NCI-H524 (cell line): ENCODE measurements around the gene TOP2B.

Source experiments
- DNase-seq, 2 experiments: peaks; one replicate each; lab custom pipeline; 2025; lab: John Stamatoyannopoulos, UW

Gene TOP2B

GRCh38 chr3:25673738-25674298 is 9.1 kb upstream of the TOP2B start:
- no peak for DNase-seq

- DNase-seq, result peak in 1 of 2 experiments; percentile 33
Observed at GRCh38 chr3:25665315-25666280, 891 bp upstream of the TOP2B start.

DNA sequence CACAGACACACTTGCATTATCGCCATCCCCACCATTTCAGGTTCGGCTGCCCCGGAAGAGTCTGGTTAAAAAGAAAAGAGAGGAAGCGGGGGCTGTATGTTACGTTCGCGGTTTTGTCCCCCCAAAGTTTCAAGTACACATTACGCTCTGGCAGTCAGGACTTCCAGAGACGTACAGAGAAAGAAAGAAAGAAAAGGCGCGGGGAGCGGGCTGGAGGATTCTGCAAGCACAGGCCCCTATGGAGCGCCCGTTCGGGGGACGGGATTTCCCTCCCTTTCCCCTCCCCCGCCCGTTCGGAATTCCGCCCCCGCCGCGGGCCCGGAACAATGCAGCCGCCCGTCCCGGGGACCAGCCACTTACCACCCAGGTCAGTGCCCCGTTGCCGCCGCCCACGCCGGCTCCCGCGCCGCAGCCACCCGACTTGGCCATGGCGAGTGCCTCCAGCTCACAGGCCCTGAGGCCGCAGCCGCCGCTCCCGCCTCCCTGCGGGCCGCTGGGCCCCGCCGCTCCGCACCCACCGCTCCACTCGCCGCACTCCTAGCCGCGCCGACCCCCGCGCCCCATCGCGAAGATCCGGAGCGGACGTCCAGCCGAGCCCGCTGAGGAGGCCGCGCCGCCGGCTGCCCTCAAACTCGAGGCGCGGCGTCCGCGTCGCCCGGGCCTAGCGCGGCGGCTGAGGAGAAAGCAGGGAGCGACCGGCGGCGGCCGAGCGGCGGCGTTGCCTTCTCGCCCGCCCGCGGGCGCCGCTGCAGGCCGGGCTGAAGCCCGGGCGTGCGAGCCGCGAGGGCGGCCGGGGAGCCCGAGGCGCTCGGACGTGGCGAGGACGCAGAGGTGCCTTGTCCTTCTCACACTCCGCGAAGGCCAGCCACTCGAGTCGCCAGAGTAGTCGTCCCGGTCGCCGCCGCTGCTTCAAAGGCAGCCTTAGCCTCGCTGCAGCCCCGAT is 567 bp downstream of the TOP2B start:
- peak; percentile 50 to 52 for DNase-seq

DNA sequence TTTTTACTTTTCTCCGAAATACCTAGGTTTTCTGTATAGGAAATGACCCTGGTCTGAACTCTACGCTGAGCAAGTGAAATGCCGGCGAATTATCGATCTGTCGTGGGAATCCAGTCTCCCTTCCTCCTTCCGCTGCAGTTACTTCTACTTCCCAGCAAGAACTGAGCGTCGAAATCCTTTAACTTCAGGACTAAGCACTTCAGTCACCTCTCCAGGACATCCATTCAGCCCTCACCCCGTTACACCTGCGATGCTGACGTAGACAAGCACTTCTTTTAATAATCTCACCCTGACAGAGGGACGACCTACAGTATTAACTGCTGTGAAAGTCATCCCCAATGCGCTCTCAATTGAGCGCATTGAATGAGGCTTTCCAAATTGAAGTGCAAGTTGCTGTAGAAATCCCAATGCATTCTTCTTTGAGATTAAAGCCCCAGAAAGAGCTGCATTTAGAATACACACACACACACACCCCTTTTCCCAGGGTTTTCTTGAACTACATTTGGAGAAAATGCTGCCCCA is 1.3 kb downstream of the TOP2B start:
- DNase-seq, result peak; percentile 39 to 60

DNA sequence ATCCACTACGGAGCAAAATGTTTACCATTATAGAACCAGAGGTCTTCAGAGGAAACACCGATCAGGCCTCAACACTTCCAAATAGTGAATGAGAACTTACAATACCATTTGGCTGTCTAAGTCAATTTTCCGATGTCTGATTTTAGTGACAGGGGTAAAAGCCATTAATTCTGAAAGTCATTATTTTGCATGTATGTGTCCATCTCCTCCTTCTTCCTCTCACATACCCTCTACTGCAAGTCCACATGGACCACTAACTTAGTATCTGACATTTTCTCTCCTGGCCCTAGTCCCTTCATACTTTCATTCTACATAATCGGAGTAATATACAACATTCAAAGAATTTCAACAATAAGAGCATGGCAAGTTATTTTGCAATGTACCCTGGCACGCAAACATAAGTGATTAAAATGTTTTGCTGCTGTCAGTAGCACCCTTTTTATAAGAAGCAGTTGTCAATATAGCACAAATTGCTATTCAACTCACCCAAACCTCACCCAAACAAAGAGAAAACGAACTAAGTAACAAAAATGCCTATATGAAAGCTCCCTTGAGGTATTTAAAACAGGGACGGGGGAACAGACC is 1.9 kb downstream of the TOP2B start:
- no peak for DNase-seq

- peak in 1 of 2 experiments; percentile 43 for DNase-seq
Observed at GRCh38 chr3:25661694-25662437, 2.8 kb downstream of the TOP2B start.

DNA sequence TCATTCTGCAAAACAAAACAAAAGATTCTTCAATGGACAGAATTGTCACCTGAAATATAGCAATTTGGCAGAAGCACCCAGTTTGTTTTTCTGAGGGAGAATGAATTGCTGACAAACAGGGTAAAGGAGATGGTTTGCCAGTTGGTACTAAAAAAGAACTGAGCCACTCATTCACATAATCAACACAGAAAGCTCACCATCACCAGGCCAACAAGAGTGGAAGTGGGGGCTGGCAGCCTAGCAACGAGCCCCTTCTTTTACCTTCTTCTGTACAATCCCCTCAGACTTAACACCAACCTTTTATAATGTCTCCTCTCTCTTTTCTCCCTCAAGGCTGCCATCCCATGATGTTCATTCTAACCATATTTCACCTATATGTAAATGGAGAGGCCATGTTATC is 5.9 kb downstream of the TOP2B start:
- DNase-seq, result no peak

DNA sequence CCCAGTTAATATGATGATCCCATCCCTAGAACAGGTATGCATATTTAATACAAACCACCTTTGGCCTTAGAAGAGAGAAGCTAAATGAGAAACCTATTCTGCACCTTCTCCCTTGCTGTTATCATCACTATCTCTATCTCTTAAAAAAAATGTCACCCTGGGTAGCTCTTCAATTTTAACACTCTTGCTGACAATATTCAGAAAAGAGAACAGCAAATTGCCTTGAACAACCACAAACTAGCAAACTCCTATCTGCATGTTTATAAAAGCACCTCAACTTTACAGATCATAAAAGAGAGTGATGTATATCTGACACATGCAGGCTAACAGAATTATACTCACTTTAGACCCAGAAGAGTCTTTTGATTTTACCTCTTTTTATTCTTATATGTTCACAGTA is 7.4 kb downstream of the TOP2B start:
- DNase-seq, result no peak

- DNase-seq, result no peak
Observed at GRCh38 chr3:25655659-25656058, 9.0 kb downstream of the TOP2B start.

DNA sequence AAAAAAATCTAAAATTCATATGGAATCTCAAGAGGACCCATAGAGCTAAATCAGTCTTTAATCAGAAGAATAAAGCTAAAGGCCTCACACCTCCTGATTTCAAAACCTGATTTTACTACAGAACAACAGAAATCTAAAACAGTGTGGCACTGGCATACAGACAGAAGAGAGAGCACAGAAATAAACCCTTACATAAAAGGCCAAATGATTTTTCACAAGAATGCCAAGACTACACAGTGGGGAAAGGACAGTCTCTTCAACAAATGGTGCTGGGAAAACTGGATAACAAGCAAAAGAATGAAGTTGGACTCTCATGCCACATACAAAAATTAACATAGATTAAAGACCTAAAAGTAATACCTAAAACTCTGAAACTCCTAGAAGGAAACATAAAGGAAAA is 10.1 kb downstream of the TOP2B start:
- DNase-seq, result no peak

GRCh38 chr3:25653322-25653721 is 11.4 kb downstream of the TOP2B start:
- no peak for DNase-seq

- no peak for DNase-seq
Observed at GRCh38 chr3:25652921-25653320, 11.8 kb downstream of the TOP2B start.

DNA sequence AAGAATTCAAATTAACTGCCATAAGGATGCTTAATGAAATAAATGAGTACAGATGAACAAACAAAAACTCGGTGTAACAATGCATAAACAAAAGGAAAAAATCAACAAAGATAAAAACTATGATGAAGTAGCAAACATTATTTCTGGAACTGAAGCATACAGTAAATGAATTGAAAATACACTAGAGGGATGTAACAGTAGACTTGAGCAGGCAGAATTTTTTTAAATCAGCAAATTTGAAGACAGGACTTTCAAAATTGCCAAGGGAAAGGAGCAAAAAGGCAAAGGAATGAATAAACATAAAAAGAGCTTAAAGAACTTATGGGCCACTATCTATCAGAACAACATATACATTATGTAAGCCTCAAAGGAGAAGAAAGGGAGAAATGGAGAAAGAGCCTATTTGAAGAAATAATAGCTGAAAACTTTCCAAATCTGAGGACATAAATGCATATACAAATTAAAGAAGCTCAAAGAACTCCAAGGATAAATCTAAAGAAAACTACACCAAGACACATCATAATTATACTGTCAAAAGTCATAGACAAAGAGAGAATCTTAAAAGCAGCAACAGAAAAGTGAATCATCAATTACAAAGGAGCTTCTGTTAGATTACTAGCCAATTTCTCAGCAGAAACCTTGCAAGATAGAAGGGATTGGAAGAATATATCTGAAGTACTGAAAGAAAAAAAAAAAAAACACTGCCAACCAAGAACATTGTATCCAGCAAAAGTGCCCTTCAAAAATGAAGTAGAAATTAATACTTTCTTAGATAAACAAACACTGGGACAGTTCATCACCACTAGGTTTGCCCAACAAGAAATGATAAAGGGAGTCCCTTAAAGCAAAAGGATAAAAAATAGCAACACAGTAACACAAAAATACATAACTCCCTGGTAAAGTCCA is 15.5 kb downstream of the TOP2B start:
- DNase-seq, result no peak

GRCh38 chr3:25648107-25648535 is 16.6 kb downstream of the TOP2B start:
- DNase-seq, result peak; percentile 77 to 93

DNA sequence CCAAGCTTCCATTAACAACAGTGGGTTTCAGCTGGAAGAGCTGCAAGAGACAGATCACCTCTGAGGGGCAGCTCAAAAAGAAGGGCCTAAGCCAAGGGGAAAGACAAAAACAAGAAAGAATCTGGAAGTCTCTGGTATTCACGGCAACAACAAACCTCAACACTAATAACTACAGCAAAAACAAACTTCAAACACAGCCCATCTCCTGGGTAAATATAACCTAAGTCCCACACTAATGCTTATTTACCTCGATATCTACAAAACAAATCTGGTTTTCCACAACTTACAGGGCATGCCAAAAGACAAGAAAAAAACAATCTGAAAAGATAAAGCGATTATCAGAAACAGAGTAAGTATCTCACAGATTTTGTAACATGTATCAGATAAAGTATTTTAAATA is 29.7 kb downstream of the TOP2B start:
- DNase-seq, result no peak

DNA sequence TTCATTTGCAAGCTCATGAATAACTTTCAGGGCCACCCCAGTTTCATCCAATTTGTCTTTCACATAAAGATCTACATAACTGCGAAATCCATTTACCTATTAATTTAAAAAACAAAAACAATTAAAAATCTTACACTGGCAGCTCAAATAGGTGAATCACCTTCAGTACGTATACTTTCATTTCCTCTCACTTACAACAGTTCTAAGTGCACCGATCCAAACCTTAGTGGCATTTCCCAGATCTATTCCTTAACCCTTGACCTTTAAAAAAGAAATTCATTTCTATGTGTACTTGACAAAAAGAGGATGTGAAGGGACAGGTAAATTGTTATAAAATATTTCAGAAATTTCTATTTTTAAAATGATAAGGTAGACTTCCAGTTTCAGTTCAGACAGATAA is 30.8 kb downstream of the TOP2B start:
- no peak for DNase-seq

GRCh38 chr3:25631989-25632388 is 32.7 kb downstream of the TOP2B start:
- no peak for DNase-seq

- DNase-seq, result no peak
Observed at GRCh38 chr3:25621087-25621486, 43.6 kb downstream of the TOP2B start.

- DNase-seq, result no peak
Observed at GRCh38 chr3:25620493-25620892, 44.2 kb downstream of the TOP2B start.

GRCh38 chr3:25619382-25619781 is 45.3 kb downstream of the TOP2B start:
- DNase-seq, result no peak
